ENCODE data around the gene STK32B. TPM values are rescaled to one million over a fixed set of nuclear protein-coding genes. Genes with fewer than 3 reads are reported as not detected.

Gene STK32B
- total RNA-seq, 2 donors from 2014 or later, result not detected

- Mint-ChIP-seq H3K36me3 (ENCODE audit: low read depth) (no peaks in the 10 kb centered on the region), H3K4me3 (no peak overlapping the region), H3K9me3 (no peaks in the 10 kb centered on the region), H3K27ac (no peak overlapping the region), H3K27me3 (peaks cover 3% of the 10 kb centered on the region), H3K4me1 (no peaks in the 10 kb centered on the region)
- ATAC-seq (replicated peaks), result no peak
These were observed 400.0 kb downstream of the STK32B start for GRCh38 chr4:5451243-5451642.

- Mint-ChIP-seq H3K9me3 (no peaks in the 10 kb centered on the region), H3K27me3 (peaks cover 3% of the 10 kb centered on the region), H3K4me1 (no peaks in the 10 kb centered on the region), H3K4me3 (no peak overlapping the region), H3K27ac (no peak overlapping the region), H3K36me3 (ENCODE audit: low read depth) (no peaks in the 10 kb centered on the region)
- no peak for ATAC-seq (replicated peaks)
These were observed 400.9 kb downstream of the STK32B start for GRCh38 chr4:5452156-5452555.

- Mint-ChIP-seq H3K36me3 (ENCODE audit: low read depth) (no peaks in the 10 kb centered on the region), H3K27me3 (peaks cover 3% of the 10 kb centered on the region), H3K4me3 (no peak overlapping the region), H3K27ac (no peak overlapping the region), H3K4me1 (no peaks in the 10 kb centered on the region), H3K9me3 (no peaks in the 10 kb centered on the region)
- no peak for ATAC-seq (replicated peaks)
These were observed 403.8 kb downstream of the STK32B start for GRCh38 chr4:5455003-5455585.

GRCh38 chr4:5456296-5456845, 405.1 kb downstream of the STK32B start:
- no peak overlapping the region for H3K27ac Mint-ChIP-seq
- no peaks in the 10 kb centered on the region for H3K36me3 Mint-ChIP-seq (ENCODE audit: low read depth)
- no peaks in the 10 kb centered on the region for H3K4me1 Mint-ChIP-seq
- H3K4me3 Mint-ChIP-seq, result no peak overlapping the region
- H3K9me3 Mint-ChIP-seq, result no peaks in the 10 kb centered on the region
- no peak for ATAC-seq (replicated peaks)
- H3K27me3 Mint-ChIP-seq, result no peaks in the 10 kb centered on the region

- Mint-ChIP-seq H3K9me3 (no peaks in the 10 kb centered on the region), H3K27ac (no peak overlapping the region), H3K4me3 (no peak overlapping the region), H3K27me3 (peaks cover 9% of the 10 kb centered on the region), H3K36me3 (ENCODE audit: low read depth) (no peaks in the 10 kb centered on the region), H3K4me1 (no peaks in the 10 kb centered on the region)
- ATAC-seq (replicated peaks), result no peak
These were observed 407.4 kb downstream of the STK32B start for GRCh38 chr4:5458676-5459075.

GRCh38 chr4:5459236-5459635, 408.0 kb downstream of the STK32B start:
- no peak for ATAC-seq (replicated peaks)
- no peak overlapping the region for H3K4me3 Mint-ChIP-seq
- no peak overlapping the region for H3K27ac Mint-ChIP-seq
- no peaks in the 10 kb centered on the region for H3K36me3 Mint-ChIP-seq (ENCODE audit: low read depth)
- H3K27me3 Mint-ChIP-seq, result peaks cover 9% of the 10 kb centered on the region
- no peaks in the 10 kb centered on the region for H3K9me3 Mint-ChIP-seq
- H3K4me1 Mint-ChIP-seq, result no peaks in the 10 kb centered on the region

GRCh38 chr4:5460106-5460801, 409.0 kb downstream of the STK32B start:
- no peaks in the 10 kb centered on the region for H3K4me1 Mint-ChIP-seq
- H3K9me3 Mint-ChIP-seq, result no peaks in the 10 kb centered on the region
- peaks cover 9% of the 10 kb centered on the region for H3K27me3 Mint-ChIP-seq
- no peak overlapping the region for H3K4me3 Mint-ChIP-seq
- no peak for ATAC-seq (replicated peaks)
- H3K27ac Mint-ChIP-seq, result no peak overlapping the region
- H3K36me3 Mint-ChIP-seq (ENCODE audit: low read depth), result no peaks in the 10 kb centered on the region

GRCh38 chr4:5461477-5461876, 410.2 kb downstream of the STK32B start:
- no peak overlapping the region for H3K27ac Mint-ChIP-seq
- no peaks in the 10 kb centered on the region for H3K9me3 Mint-ChIP-seq
- ATAC-seq (replicated peaks), result no peak
- H3K36me3 Mint-ChIP-seq (ENCODE audit: low read depth), result no peaks in the 10 kb centered on the region
- peaks cover 9% of the 10 kb centered on the region for H3K27me3 Mint-ChIP-seq
- H3K4me3 Mint-ChIP-seq, result no peak overlapping the region
- H3K4me1 Mint-ChIP-seq, result no peaks in the 10 kb centered on the region

GRCh38 chr4:5462254-5462835, 411.1 kb downstream of the STK32B start:
- Mint-ChIP-seq H3K27ac (no peak overlapping the region), H3K9me3 (no peaks in the 10 kb centered on the region), H3K4me3 (no peak overlapping the region), H3K4me1 (no peaks in the 10 kb centered on the region), H3K36me3 (ENCODE audit: low read depth) (no peaks in the 10 kb centered on the region), H3K27me3 (peaks cover 9% of the 10 kb centered on the region)
- no peak for ATAC-seq (replicated peaks)

GRCh38 chr4:5462896-5463295, 411.6 kb downstream of the STK32B start:
- no peaks in the 10 kb centered on the region for H3K9me3 Mint-ChIP-seq
- ATAC-seq (replicated peaks), result no peak

GRCh38 chr4:5463361-5463760, 412.1 kb downstream of the STK32B start:
- no peak overlapping the region for H3K27ac Mint-ChIP-seq
- peaks cover 9% of the 10 kb centered on the region for H3K27me3 Mint-ChIP-seq
- no peaks in the 10 kb centered on the region for H3K4me1 Mint-ChIP-seq
- H3K9me3 Mint-ChIP-seq, result no peaks in the 10 kb centered on the region
- no peaks in the 10 kb centered on the region for H3K36me3 Mint-ChIP-seq (ENCODE audit: low read depth)
- no peak for ATAC-seq (replicated peaks)
- no peak overlapping the region for H3K4me3 Mint-ChIP-seq

More at GRCh38 chr4:5462896-5463295, 411.6 kb downstream of the STK32B start:
- Mint-ChIP-seq H3K27me3 (peaks cover 9% of the 10 kb centered on the region), H3K4me3 (no peak overlapping the region), H3K36me3 (ENCODE audit: low read depth) (no peaks in the 10 kb centered on the region), H3K27ac (no peak overlapping the region), H3K4me1 (no peaks in the 10 kb centered on the region)

- Mint-ChIP-seq H3K27me3 (peaks cover 9% of the 10 kb centered on the region), H3K36me3 (ENCODE audit: low read depth) (no peaks in the 10 kb centered on the region), H3K9me3 (no peaks in the 10 kb centered on the region), H3K27ac (no peak overlapping the region), H3K4me1 (no peaks in the 10 kb centered on the region), H3K4me3 (no peak overlapping the region)
- no peak for ATAC-seq (replicated peaks)
These were observed 412.8 kb downstream of the STK32B start for GRCh38 chr4:5463936-5464650.

GRCh38 chr4:5465529-5465928, 414.2 kb downstream of the STK32B start:
- no peaks in the 10 kb centered on the region for H3K36me3 Mint-ChIP-seq (ENCODE audit: low read depth)
- no peaks in the 10 kb centered on the region for H3K4me1 Mint-ChIP-seq
- H3K27me3 Mint-ChIP-seq, result peaks cover 11% of the 10 kb centered on the region
- H3K27ac Mint-ChIP-seq, result no peak overlapping the region
- H3K9me3 Mint-ChIP-seq, result no peaks in the 10 kb centered on the region
- no peak for ATAC-seq (replicated peaks)
- H3K4me3 Mint-ChIP-seq, result no peak overlapping the region

GRCh38 chr4:5465956-5466355, 414.7 kb downstream of the STK32B start:
- ATAC-seq (replicated peaks), result no peak

More at GRCh38 chr4:5465956-5466355, 414.7 kb downstream of the STK32B start:
- no peak overlapping the region for H3K27ac Mint-ChIP-seq
- no peaks in the 10 kb centered on the region for H3K9me3 Mint-ChIP-seq
- no peak overlapping the region for H3K4me3 Mint-ChIP-seq
- no peaks in the 10 kb centered on the region for H3K36me3 Mint-ChIP-seq (ENCODE audit: low read depth)
- no peaks in the 10 kb centered on the region for H3K4me1 Mint-ChIP-seq
- peaks cover 11% of the 10 kb centered on the region for H3K27me3 Mint-ChIP-seq

All from activated T-helper 17 cell treated with anti-CD3 and anti-CD28 coated beads, Interleukin-2, amount 50 U/mL, for 72 hours (primary cell).